GM12801 (cell line): Measurements from ENCODE around the gene GNG8.

Source experiments
- CTCF ChIP-seq: IDR thresholded peaks from one replicate; pipeline ENCODE4 v1.5.1; 2011; ENCODE audit warnings: control low read depth; ENCODE audit not compliant: insufficient read length; ENCODE audit errors: extremely low read depth

Gene GNG8

DNA sequence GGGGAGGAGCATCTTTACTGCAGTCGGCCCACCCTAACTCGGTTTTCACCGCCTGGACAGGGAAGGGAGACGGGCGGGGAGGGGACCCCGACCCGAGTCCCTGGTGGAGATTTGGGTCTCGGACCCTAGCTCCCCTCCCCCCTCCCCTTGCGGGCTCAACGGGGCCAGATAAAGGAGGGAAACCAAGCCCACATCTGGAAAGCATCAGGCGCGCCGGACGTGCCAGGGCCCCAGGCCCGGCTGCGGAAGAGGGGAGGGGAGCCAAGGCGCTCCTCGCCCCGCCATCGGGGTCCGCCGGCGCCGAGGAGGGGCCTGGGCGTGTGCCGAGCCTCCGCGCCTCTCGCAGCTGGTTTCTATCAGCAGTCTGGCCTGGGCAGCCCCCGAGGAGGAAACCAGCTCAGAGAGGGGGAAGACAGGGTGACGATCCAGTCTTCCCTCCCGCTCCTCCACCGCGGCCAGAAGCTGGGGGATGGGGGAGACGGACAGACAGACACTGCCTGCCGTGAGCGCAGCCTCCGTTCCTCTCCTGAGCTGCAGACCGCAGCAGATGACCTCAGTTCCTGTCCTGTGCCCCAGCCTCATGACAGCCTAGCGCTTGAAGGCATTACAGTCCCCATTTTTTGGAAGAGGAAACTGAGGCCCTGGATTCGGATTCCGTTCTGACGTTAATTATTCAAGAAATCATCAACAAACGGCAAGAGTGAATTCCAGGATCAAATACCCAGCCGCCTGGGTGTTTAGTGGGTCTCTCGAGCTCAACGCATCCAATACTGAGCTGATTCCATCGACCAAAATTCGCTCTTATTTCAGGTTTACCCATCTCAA, 3.6 kb upstream of the GNG8 start:
- TF ChIP-seq CTCF = no peak

GRCh38 chr19:46637224-46637623, 1.2 kb upstream of the GNG8 start:
- no peak for TF ChIP-seq CTCF

GRCh38 chr19:46634656-46635218, 1.3 kb downstream of the GNG8 start:
- TF ChIP-seq CTCF = no peak

DNA sequence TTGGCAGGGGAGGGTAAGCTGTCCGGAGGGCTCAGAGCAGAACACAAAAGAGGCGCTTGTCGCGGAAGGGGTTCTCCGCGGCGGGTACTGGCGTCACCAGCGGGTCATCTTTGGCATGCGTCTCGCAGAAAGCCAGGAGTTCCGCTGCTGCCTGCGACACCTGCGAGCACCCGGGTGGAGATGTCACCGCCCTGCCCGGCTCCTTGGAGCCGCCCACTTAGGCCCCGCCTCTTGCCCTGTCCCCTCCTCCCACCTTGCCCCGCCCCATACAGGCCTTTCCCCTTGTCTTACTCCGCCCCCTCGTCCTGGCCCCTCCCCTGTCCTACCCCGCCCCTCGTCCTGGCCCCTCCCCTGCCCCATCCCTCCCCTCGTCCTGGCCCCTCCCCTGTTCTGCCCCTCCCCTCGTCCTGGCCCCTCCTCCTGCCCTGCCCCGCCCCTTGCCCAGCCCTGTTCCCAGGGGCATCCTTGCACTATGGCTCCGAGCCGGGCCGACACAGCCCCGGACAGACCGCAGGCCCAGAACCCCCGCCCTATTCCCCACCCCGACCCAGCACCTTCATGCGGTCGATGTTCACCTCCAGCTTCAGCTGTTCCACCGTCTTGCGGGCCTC, 1.9 kb downstream of the GNG8 start:
- no peak for TF ChIP-seq CTCF

GRCh38 chr19:46633130-46633529, 2.9 kb downstream of the GNG8 start:
- TF ChIP-seq CTCF = no peak

GRCh38 chr19:46631481-46631880, 4.5 kb downstream of the GNG8 start:
- no peak for TF ChIP-seq CTCF

DNA sequence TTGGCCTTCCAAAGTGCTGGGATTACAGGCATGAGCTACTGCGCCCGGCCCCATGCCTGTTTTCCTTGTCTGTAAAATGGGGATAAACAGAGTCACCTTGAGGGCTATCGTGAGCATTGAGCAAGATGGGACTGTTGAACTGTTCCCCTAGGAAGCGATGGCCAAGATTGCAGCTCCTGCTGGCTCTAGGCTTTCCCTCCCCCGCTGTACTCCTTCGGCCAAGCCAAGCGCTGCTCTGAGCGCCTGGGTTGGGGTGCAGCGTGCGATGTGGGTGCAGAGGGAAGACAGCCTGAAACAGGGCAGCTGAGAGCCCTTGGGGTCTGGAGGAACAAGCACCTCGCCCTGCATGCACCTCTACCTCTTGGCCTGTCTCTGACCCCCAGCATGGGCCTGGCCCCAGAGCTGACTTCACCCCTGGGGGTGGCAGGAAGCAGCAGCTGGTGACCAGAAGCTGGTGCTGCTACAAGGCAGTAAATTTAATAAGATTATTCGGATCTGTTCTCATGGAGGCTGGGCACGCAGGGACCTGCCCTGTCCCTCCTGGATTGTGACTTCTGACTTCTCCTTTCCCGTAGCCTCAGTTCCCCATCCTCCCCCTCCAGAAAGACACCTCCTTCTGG, 5.3 kb downstream of the GNG8 start:
- no peak for TF ChIP-seq CTCF
